ENCODE measurements around the gene WDFY3. TPM values are rescaled to one million over a fixed set of nuclear protein-coding genes. Genes with fewer than 3 reads are reported as not detected.

The WDFY3 gene
- total and polyA plus RNA-seq, 12 donors, result 4.9 to 68.9 (median 51.1) TPM

- 36 to 40% methylated on average over 3 of the region's 3 CpGs for WGBS, 2 donors
- intact Hi-C loops (cut with DNase I), result no loop called here
- Histone ChIP-seq H3K9me3 (peaks cover 0 to 20% (median 0%) of the 10 kb centered on the region in 11 donors), H3K36me3 (no peaks in the 10 kb centered on the region), H3K27ac (no peak overlapping the region), H3K27me3 (no peaks in the 10 kb centered on the region), H3K4me3 (peak overlapping the region in 3 of 10 donors; percentile 8 to 27 (median 26)), H3K4me1 (no peaks in the 10 kb centered on the region)
- DNase-seq (peak in 1 of 2 donors; percentile 10), ATAC-seq (peak in 7 of 8 donors; percentile 48 to 68 (median 55))
- no peak for TF ChIP-seq CTCF (IDR thresholded peaks at IDR 0.05)
Measured at GRCh38 chr4:84994280-84994679, 27.8 kb upstream of the WDFY3 start.

DNA sequence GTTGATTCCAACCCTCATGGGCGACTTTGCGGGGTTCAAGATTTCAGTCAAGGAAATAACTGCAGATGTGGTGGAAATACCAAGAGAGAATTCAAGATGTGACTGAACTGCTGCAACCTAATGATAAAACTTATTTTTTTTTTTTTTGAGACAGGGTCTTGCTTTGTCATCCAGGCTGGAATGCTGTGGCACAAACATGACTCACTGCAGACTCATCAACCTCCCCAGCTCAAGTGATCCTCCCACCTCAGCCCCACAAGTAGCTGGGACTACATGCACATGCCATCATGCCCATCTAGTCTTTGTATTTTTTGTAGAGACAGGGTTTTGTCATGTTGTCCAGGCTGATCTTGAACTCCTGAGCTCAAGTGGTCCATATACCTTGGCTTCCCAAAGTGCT is 19.5 kb upstream of the WDFY3 start:
- peaks cover 0 to 31% (median 0%) of the 10 kb centered on the region in 11 donors for H3K9me3 ChIP-seq
- H3K27me3 ChIP-seq, result no peaks in the 10 kb centered on the region
- ATAC-seq, result no peak
- no peak overlapping the region for H3K4me3 ChIP-seq
- H3K36me3 ChIP-seq, result no peaks in the 10 kb centered on the region
- no peak for TF ChIP-seq CTCF (IDR thresholded peaks at IDR 0.05)
- no peaks in the 10 kb centered on the region for H3K4me1 ChIP-seq
- no peak for DNase-seq
- intact Hi-C loops (cut with DNase I), result no loop called here
- no peak overlapping the region for H3K27ac ChIP-seq
- WGBS, 2 donors, result 95 to 100% methylated on average over 2 of the region's 2 CpGs

DNA sequence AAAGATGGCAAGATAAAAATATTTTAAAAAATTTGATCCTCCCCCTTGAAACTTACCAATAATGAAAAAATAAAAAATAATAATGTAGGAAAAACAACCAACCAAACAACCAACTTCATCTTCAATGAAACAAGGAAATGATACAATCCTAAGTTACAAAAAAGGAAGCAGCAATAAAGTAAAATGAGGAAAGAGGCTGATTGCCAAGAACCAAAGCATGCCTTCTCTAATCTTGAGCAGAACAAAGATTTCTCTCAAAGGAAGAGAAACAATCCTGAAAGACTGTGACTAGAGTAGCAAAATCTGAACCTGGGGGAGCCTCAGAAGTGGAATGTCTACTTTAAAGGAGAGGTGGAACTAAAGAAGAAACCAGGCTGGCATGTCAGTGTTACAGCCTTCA is 10.9 kb upstream of the WDFY3 start:
- no peak for ATAC-seq
- no peak overlapping the region for H3K4me3 ChIP-seq
- peaks cover 0 to 3% (median 0%) of the 10 kb centered on the region in 9 donors for H3K36me3 ChIP-seq
- H3K27me3 ChIP-seq, result no peaks in the 10 kb centered on the region
- no peak for DNase-seq
- intact Hi-C loops (cut with DNase I), result loop anchor here in 2 of 10 donors (10.0 kb wide), 2 partner anchors 233 to 403 kb away; no protein-coding TSS in a partner anchor
- H3K27ac ChIP-seq, result peak overlapping the region in 1 of 10 donors; percentile 60
- peaks cover 0 to 14% (median 0%) of the 10 kb centered on the region in 9 donors for H3K4me1 ChIP-seq
- TF ChIP-seq CTCF (IDR thresholded peaks at IDR 0.05), result no peak
- H3K9me3 ChIP-seq, result peaks cover 0 to 4% (median 0%) of the 10 kb centered on the region in 11 donors

GRCh38 chr4:84973856-84974255 is 7.4 kb upstream of the WDFY3 start:
- no peak for TF ChIP-seq CTCF (IDR thresholded peaks at IDR 0.05)
- intact Hi-C loops (cut with DNase I), result loop anchor here in 5 of 10 donors (2.0 to 10.0 kb wide), 4 partner anchors 222 to 399 kb away; no protein-coding TSS in a partner anchor
- ATAC-seq (no peak), DNase-seq (no peak)
- Histone ChIP-seq H3K4me3 (no peak overlapping the region), H3K27me3 (no peaks in the 10 kb centered on the region), H3K36me3 (peaks cover 0 to 3% (median 0%) of the 10 kb centered on the region in 9 donors), H3K9me3 (no peaks in the 10 kb centered on the region), H3K27ac (no peak overlapping the region), H3K4me1 (peaks cover 0 to 19% (median 4%) of the 10 kb centered on the region in 9 donors)

Measured in heart right ventricle (tissue), 16 donors.